SK-N-SH (cell line): ENCODE results near the gene ASIC1. TPM values are rescaled to one million over a fixed set of nuclear protein-coding genes. Genes with fewer than 3 reads are reported as not detected.

ENCODE experiments used
- CTCF ChIA-PET: fragments of 300-600, 350-600 bp; formaldehyde crosslinking; extraction: SDS; loops from one replicate; lab custom pipeline; 2021; lab: Yijun Ruan, JAX
- POLR2A ChIA-PET: fragments of 350-600 bp; sonication (Branson Sonifier 250); formaldehyde crosslinking; extraction: SDS; loops from one replicate; lab custom pipeline; 2020; ENCODE audit warnings: antibody characterized with exemption, inconsistent platforms; lab: Yijun Ruan, JAX
- DNase-seq: peaks from one replicate; pipeline ENCODE4 v3.0.0; 2012
- H2AFZ ChIP-seq: fragments of 200-600 bp; sonication (generic); 2 replicates; pipeline ENCODE4 v1.8.1; 2016; ENCODE audit warnings: antibody characterized with exemption, mild to moderate bottlenecking, low read depth
- H3F3A ChIP-seq: fragments of 200-600 bp; sonication (generic); replicated peaks from 2 replicates; pipeline ENCODE3; 2016; ENCODE audit warnings: antibody characterized with exemption, mild to moderate bottlenecking; ENCODE audit not compliant: insufficient read depth
- H3K27ac ChIP-seq, 2 experiments: fragments of 200-500 bp in 1 of 2; fragments of 200-600 bp in 1 of 2; sonication (Bioruptor generic) in 1 of 2; sonication (generic), shearing (Covaris generic) in 1 of 2; 2 replicates each; pipeline versions ENCODE4 v1.5.1 to v1.6.1; 2014 to 2016; ENCODE audit warnings: low read depth in 2 of 2, inconsistent platforms in 1 of 2, low read length in 1 of 2, mild to moderate bottlenecking in 1 of 2, mixed read lengths in 1 of 2
- H3K27me3 ChIP-seq: fragments of 200-600 bp; sonication (generic), shearing (Covaris generic); 2 replicates; pipeline ENCODE4 v1.6.1; 2016; ENCODE audit warnings: mixed run types; ENCODE audit not compliant: insufficient read depth
- H3K36me3 ChIP-seq, 2 experiments: fragments of 200-500 bp in 1 of 2; fragments of 200-600 bp in 1 of 2; sonication (Bioruptor generic) in 1 of 2; sonication (generic) in 1 of 2; replicated peaks in 1 of 2; 2 replicates each; pipeline versions ENCODE3 to v1.5.1; 2014 to 2016; ENCODE audit warnings: low read length in 1 of 2, mild to moderate bottlenecking in 1 of 2; ENCODE audit not compliant: insufficient read depth in 2 of 2, control insufficient read depth in 1 of 2
- H3K4me1 ChIP-seq, 2 experiments: fragments of 200-500 bp in 1 of 2; fragments of 200-600 bp in 1 of 2; sonication (Bioruptor generic) in 1 of 2; sonication (generic), shearing (Covaris generic) in 1 of 2; 2 replicates each; pipeline versions ENCODE4 v1.5.1 to v1.6.1; 2014 to 2016; ENCODE audit warnings: low read depth in 1 of 2, low read length in 1 of 2, mixed run types in 1 of 2; ENCODE audit not compliant: insufficient read depth in 2 of 2, control insufficient read depth in 1 of 2
- H3K4me2 ChIP-seq: fragments of 200-600 bp; sonication (generic), shearing (Covaris generic); 2 replicates; pipeline ENCODE4 v1.6.1; 2017; ENCODE audit warnings: mixed run types
- H3K4me3 ChIP-seq, 2 experiments: fragments of 200-500 bp in 1 of 2; fragments of 200-600 bp in 1 of 2; sonication (Bioruptor generic) in 1 of 2; sonication (generic), shearing (Covaris generic) in 1 of 2; 2 replicates each; pipeline versions ENCODE4 v1.5.1 to v1.8.1; 2014 to 2016; ENCODE audit warnings: low read depth in 2 of 2, inconsistent platforms in 1 of 2, low read length in 1 of 2, mild to moderate bottlenecking in 1 of 2, mixed read lengths in 1 of 2, moderate library complexity in 1 of 2
- H3K79me2 ChIP-seq: fragments of 200-600 bp; sonication (generic); 2 replicates; pipeline ENCODE4 v1.8.1; 2017; ENCODE audit warnings: mild to moderate bottlenecking; ENCODE audit not compliant: insufficient read depth
- H3K9ac ChIP-seq: fragments of 200-600 bp; sonication (generic); 2 replicates; pipeline ENCODE4 v1.6.1; 2017; ENCODE audit warnings: mixed run types
- H3K9me2 ChIP-seq: fragments of 200-600 bp; sonication (generic); 2 replicates; pipeline ENCODE4 v1.6.1; 2017; ENCODE audit warnings: mixed run types
- H3K9me3 ChIP-seq: fragments of 200-600 bp; sonication (generic); 2 replicates; pipeline ENCODE4 v1.6.1; 2017; ENCODE audit warnings: mixed run types, mild to moderate bottlenecking, moderate library complexity
- H4K20me1 ChIP-seq: fragments of 200-600 bp; sonication (generic); 2 replicates; pipeline ENCODE4 v1.6.1; 2017; ENCODE audit warnings: mild to moderate bottlenecking, mixed run types; ENCODE audit not compliant: insufficient read depth
- CHD2 ChIP-seq: fragments of 150-350 bp; IDR thresholded peaks from 2 replicates; pipeline ENCODE4 v1.6.1; 2018; ENCODE audit warnings: low read length; ENCODE audit not compliant: partially characterized antibody
- EP300 ChIP-seq, 2 experiments: IDR thresholded peaks; 2 replicates each; pipeline versions ENCODE4 v1.4.0 to v1.6.1; 2012; ENCODE audit warnings: borderline replicate concordance in 1 of 2, low read depth in 1 of 2, low read length in 1 of 2
- FOSL2 ChIP-seq: IDR thresholded peaks from 2 replicates; pipeline ENCODE4 v1.4.0; 2012; ENCODE audit warnings: low read depth, mild to moderate bottlenecking, moderate library complexity, borderline replicate concordance
- GABPA ChIP-seq: IDR thresholded peaks from 2 replicates; pipeline ENCODE4 v1.4.0; 2012; ENCODE audit warnings: low read depth, mild to moderate bottlenecking
- MAX ChIP-seq: IDR thresholded peaks from 2 replicates; pipeline ENCODE4 v1.4.0; 2012; ENCODE audit warnings: low read depth
- MXI1 ChIP-seq: IDR thresholded peaks from 2 replicates; pipeline ENCODE4 v1.6.1; 2012; ENCODE audit warnings: mild to moderate bottlenecking, low read depth, low read length, improper control_type of control experiment
- NRF1 ChIP-seq: IDR thresholded peaks from 2 replicates; pipeline ENCODE4 v1.6.1; 2012; ENCODE audit warnings: low read depth, mild to moderate bottlenecking, low read length
- PBX3 ChIP-seq: IDR thresholded peaks from 2 replicates; pipeline ENCODE4; 2012
- RFX5 ChIP-seq: IDR thresholded peaks from 2 replicates; pipeline ENCODE4 v1.6.1; 2012; ENCODE audit warnings: mild to moderate bottlenecking, improper control_type of control experiment, low read length
- SIN3A ChIP-seq: IDR thresholded peaks from 2 replicates; pipeline ENCODE4 v1.6.1; 2012; ENCODE audit warnings: low read depth, mild to moderate bottlenecking, low read length, moderate library complexity, borderline replicate concordance
- SMC3 ChIP-seq: IDR thresholded peaks from 2 replicates; pipeline ENCODE4 v1.6.1; 2012; ENCODE audit warnings: low read depth, low read length, improper control_type of control experiment
- TAF1 ChIP-seq: IDR thresholded peaks from 2 replicates; pipeline ENCODE4 v1.6.1; 2012; ENCODE audit warnings: low read depth, mild to moderate bottlenecking, low read length, moderate library complexity, borderline replicate concordance
- TCF12 ChIP-seq: IDR thresholded peaks from 2 replicates; pipeline ENCODE4 v1.4.0; 2012
- USF1 ChIP-seq: IDR thresholded peaks from 2 replicates; pipeline ENCODE4 v1.4.0; 2012; ENCODE audit warnings: low read depth, borderline replicate concordance
- USF2 ChIP-seq: fragments of 150-350 bp; IDR thresholded peaks from 2 replicates; pipeline ENCODE4 v1.6.1; 2017; ENCODE audit warnings: antibody characterized with exemption, low read length, low read depth, borderline replicate concordance
- ZBTB33 ChIP-seq: IDR thresholded peaks from 2 replicates; pipeline ENCODE4 v1.4.0; 2012; ENCODE audit warnings: low read depth, borderline replicate concordance
- WGBS: methylation state at CpG from one replicate; pipeline ENCODE4 v1.1.6; 2017; ENCODE audit warnings: low lambda C conversion rate; 5-methylcytosine and 5-hydroxymethylcytosine counted together
- polyA plus RNA-seq, 3 experiments: library from polyadenylated mRNA; depleted of rRNA; stranded (reverse); fragments of >200 nt; gene quantifications; 2 replicates each; pipeline ENCODE4 v1.2.3, GENCODE V29; 2012

ASIC1 gene
- polyA plus RNA-seq, 1 of the 3 experiments (the other 2 are of a cell fraction): 28.4 TPM

- no peak for TF ChIP-seq USF2
- no peak for TF ChIP-seq MAX
- no peak for TF ChIP-seq SIN3A
- no peak for TF ChIP-seq RFX5
- TF ChIP-seq PBX3: no peak
- TF ChIP-seq, all 33 proteins: peak for 0
Measured at GRCh38 chr12:50072198-50072907, 15.0 kb downstream of the ASIC1 start (continued).

GRCh38 chr12:50073206-50073605 is 15.8 kb downstream of the ASIC1 start:
- no peak overlapping the region for H2AFZ ChIP-seq
- no peak overlapping the region for H3K4me3 ChIP-seq
- H3K27me3 ChIP-seq: no peaks in the 10 kb centered on the region
- no peak overlapping the region for H3K9ac ChIP-seq
- H3K4me1 ChIP-seq: peaks cover 0 to 10% of the 10 kb centered on the region in 2 experiments; a peak in 1 of 4 replicates
- ChIA-PET CTCF (interaction anchor here (1.2 to 37.6 kb wide), 8 partner anchors 14 to 207 kb away, joined by 6 to 1401 read pairs (median 22); partner anchors contain the start of genes AQP5, AQP6, ASIC1 and COX14), POLR2A (no interaction called here)
- no peak overlapping the region for H3K27ac ChIP-seq
- no peaks in the 10 kb centered on the region for H3K79me2 ChIP-seq
- TF ChIP-seq TAF1 (no peak), NRF1 (no peak), USF1 (no peak), SMC3 (no peak), EP300 (IDR thresholded peaks at IDR 0.05; ENCODE audit: borderline replicate concordance in 1 of 2, low read depth in 1 of 2, low read length in 1 of 2) (no peak), RFX5 (no peak)
- 82% methylated on average over 5 of the region's 7 CpGs for WGBS
- H4K20me1 ChIP-seq: no peaks in the 10 kb centered on the region
- DNase-seq: no peak
- H3K36me3 ChIP-seq: no peaks in the 10 kb centered on the region
- H3K4me2 ChIP-seq: no peak overlapping the region
- H3F3A ChIP-seq: no peaks in the 10 kb centered on the region
- no peaks in the 10 kb centered on the region for H3K9me3 ChIP-seq
- no peaks in the 10 kb centered on the region for H3K9me2 ChIP-seq

GRCh38 chr12:50073712-50074111 is 16.3 kb downstream of the ASIC1 start:
- Histone ChIP-seq H3K4me3 (no peak overlapping the region), H3F3A (no peaks in the 10 kb centered on the region), H3K79me2 (no peaks in the 10 kb centered on the region), H3K36me3 (no peaks in the 10 kb centered on the region), H2AFZ (no peak overlapping the region), H3K27ac (no peak overlapping the region), H3K9ac (no peak overlapping the region), H3K4me1 (peaks cover 0 to 10% of the 10 kb centered on the region in 2 experiments; a peak in 1 of 4 replicates), H3K9me3 (no peaks in the 10 kb centered on the region), H4K20me1 (no peaks in the 10 kb centered on the region), H3K4me2 (no peak overlapping the region), H3K9me2 (no peaks in the 10 kb centered on the region), H3K27me3 (no peaks in the 10 kb centered on the region)
- POLR2A ChIA-PET: interaction anchor here (0.8 kb wide), 1 partner anchor 11 kb away, joined by 4 read pairs; the partner anchor contains the start of gene SMARCD1
- TF ChIP-seq ZBTB33 (no peak), CHD2 (no peak), GABPA (no peak), MAX (no peak), TCF12 (no peak), FOSL2 (no peak), MXI1 (no peak)
- 86% methylated on average over 10 of the region's 10 CpGs for WGBS
- DNase-seq: no peak
- CTCF ChIA-PET: interaction anchor here (1.0 to 37.6 kb wide), 18 partner anchors 9 to 241 kb away, joined by 3 to 1401 read pairs (median 10); partner anchors contain the start of genes AQP5, AQP6, ASIC1 and COX14
